Hepatocyte (in vitro differentiated cells): ENCODE data around the gene TFCP2L1.

Experiments used
- EZH2 ChIP-seq: fragments of 200-600 bp; sonication (generic); IDR thresholded peaks from 2 replicates; pipeline ENCODE4 v1.6.1; 2016; ENCODE audit warnings: antibody characterized with exemption, mild to moderate bottlenecking, borderline replicate concordance
- EZH2phosphoT487 ChIP-seq: fragments of 200-600 bp; sonication (generic); IDR thresholded peaks from one replicate; pipeline ENCODE4 v1.6.1; 2018; ENCODE audit warnings: antibody characterized with exemption, mild to moderate bottlenecking, low read depth, moderate library complexity; ENCODE audit not compliant: unreplicated experiment, severe bottlenecking
- TF ChIP-seq, protein P1 (sequence below): fragments of 200-600 bp; sonication (generic); IDR thresholded peaks from 2 replicates; pipeline ENCODE4 v1.5.1; 2016; ENCODE audit warnings: antibody characterized with exemption, mild to moderate bottlenecking; ENCODE audit not compliant: poor library complexity

DNA sequence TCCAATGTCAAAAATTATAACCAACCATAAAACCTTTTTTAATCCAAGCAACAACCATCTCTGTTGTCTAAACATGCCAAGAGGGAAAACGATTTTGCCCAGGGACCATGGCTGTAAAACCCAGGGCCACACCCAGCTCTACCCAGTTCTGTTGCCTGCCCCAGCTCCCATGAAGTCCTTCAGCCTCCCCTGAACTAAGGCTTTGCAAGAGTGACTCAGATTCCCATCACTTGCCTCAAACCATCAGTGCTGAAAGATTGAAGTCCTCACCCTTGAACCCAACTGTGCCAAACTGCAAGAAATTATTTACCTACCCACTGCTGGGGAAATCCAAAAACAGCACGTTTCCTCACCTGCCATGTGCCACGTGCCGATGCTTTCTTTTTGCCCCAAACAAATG, 102.5 kb downstream of the TFCP2L1 start:
- TF ChIP-seq, protein P1, sequence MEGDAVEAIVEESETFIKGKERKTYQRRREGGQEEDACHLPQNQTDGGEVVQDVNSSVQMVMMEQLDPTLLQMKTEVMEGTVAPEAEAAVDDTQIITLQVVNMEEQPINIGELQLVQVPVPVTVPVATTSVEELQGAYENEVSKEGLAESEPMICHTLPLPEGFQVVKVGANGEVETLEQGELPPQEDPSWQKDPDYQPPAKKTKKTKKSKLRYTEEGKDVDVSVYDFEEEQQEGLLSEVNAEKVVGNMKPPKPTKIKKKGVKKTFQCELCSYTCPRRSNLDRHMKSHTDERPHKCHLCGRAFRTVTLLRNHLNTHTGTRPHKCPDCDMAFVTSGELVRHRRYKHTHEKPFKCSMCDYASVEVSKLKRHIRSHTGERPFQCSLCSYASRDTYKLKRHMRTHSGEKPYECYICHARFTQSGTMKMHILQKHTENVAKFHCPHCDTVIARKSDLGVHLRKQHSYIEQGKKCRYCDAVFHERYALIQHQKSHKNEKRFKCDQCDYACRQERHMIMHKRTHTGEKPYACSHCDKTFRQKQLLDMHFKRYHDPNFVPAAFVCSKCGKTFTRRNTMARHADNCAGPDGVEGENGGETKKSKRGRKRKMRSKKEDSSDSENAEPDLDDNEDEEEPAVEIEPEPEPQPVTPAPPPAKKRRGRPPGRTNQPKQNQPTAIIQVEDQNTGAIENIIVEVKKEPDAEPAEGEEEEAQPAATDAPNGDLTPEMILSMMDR, result no peak
- TF ChIP-seq EZH2 (no peak), EZH2phosphoT487 (no peak)
